Nucleus accumbens (tissue), 56 donors: ENCODE data around the gene MSL1.
A peak's percentile ranks its signal among the peaks of the same experiment; 100 is the strongest.

Experiments
- DNase-seq, 56 donors: peaks; one replicate each; lab custom pipeline; 2025; lab: John Stamatoyannopoulos, UW

The MSL1 gene

DNA sequence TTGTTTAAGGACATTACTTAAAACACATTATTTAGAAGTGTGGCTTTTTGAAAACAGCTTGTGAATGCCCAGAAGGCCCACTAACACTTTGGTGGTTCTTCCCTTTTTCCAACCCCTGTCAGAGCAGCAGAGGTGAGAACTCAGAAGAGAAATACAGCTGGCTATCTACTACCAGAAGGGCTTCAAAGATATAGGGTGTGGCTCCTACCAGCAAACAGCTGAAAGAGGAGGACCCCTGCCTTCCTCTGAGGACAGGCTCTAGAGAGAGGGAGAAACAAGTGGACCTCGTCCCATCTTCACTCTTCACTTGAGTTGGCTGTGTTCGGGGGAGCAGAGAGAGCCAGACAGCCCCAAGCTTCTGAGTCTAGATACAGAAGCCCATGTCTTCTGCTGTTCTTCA, 48.6 kb downstream of the MSL1 start:
- no peak for DNase-seq

DNA sequence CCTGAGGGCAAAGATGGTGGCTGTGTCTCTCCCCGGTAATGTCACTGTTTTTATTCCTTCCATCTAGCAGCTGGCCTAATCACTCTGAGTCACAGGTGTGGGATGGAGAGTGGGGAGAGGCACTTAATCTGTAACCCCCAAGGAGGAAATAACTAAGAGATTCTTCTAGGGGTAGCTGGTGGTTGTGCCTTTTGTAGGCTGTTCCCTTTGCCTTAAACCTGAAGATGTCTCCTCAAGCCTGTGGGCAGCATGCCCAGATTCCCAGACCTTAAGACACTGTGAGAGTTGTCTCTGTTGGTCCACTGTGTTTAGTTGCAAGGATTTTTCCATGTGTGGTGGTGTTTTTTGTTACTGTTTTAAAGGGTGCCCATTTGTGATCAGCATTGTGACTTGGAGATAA, 50.0 kb downstream of the MSL1 start:
- DNase-seq = no peak

DNA sequence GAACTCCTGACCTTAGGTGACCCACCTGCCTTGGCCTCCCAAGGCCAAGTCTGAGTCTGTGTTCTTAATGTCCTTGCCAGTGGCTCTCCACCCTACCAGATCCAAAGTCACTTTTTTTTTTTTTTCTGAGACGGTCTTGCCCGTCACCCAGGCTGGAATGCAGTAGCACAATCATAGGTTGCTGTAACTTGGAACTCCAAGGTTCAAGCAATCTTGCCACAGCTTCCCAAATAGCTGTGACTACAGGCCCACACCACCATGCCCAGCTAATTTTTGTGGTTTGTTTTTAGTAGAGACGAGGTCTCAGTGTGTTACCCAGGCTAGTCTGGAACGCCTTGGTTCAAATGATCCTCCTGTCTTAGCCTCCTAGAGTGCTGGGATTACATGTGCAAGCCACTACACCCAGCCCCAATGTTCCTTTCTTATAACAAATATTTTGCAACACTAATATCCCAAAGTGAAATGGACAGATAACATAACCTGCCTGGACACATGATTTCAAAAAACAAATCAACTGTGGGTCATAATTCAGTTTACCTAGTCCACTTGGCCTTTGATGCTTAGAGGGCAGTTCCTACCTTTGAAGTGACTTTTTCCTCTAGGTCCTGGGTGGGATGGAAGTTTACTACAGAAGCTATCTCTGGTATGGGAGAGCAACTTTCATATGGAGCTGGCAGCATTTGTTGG, 51.5 kb downstream of the MSL1 start:
- no peak for DNase-seq

DNA sequence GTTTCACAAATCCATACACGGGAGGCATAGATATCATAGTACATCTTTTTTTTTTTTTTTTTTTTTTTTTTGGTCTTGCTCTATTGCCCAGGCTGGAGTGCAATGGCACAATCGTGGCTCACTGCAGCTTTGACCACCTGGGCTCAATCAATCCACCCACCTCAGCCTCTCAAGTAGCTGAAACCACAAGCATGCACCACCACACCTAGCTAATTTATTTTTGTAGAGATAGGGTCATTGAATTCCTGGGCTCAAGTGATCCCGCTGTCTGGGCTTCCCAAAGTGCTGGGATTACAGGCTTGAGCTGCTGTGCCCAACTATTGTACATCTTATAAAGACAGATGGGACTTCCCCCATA, 52.0 kb downstream of the MSL1 start:
- no peak for DNase-seq

DNA sequence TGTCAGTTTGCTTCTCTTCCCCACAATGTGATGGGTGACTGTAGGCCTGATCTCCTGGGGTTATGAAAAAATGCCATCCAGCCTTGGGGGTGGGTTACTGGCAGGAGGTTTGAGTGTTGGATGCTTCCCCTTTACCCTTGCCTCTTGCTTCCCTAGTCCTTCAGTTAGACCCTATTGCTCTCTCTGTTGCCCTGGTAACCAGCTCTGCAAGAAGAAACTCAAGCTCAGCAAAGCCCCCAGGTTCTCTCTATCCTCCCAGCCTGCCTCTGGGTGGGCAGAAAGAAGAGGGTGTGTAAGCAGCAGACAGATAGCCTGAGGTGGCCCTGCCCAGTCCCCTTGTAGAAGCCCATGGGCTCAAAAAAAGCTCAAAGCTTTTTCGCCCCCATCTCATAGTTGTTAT, 52.7 kb downstream of the MSL1 start:
- no peak for DNase-seq

DNA sequence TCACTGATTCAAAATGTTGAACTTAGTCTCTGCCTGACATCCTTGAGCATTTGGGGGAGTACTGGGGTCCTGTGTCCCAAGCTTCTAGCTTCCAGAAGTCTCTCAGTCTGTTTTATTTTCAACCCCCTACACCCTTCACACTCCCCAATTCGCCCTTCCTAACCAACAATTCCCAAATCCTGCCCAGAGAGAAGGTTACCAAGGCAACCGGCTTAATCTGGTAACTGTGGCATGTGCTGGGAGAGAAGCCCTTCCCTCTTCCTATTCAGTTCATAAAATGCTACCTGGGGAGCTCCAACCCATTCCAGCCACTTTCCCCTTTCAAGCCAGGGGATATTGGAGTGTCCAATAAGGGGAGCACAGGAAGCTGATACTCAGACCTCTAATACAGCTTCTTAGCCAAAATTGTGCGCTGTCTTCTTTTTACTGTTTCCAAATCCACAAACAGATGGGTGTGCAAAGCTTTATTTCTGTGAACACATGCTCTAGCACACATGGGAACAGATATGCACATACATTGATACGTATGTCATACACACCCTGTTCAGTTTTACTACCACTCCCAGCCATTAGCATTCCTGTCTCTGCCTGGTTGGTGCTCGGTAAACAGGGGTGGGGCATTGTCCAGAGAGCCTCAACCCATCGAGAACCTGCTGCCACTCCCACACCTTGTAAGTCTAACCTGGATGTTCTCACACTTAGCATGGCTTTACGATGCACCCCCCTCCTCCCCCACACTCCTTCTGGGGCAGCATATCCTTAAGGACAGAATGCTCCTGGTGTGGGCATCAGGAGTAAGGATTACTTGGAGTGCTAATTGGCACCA, 54.4 kb downstream of the MSL1 start:
- peak in 2 of 56 donors; percentile 6 to 9 for DNase-seq

DNA sequence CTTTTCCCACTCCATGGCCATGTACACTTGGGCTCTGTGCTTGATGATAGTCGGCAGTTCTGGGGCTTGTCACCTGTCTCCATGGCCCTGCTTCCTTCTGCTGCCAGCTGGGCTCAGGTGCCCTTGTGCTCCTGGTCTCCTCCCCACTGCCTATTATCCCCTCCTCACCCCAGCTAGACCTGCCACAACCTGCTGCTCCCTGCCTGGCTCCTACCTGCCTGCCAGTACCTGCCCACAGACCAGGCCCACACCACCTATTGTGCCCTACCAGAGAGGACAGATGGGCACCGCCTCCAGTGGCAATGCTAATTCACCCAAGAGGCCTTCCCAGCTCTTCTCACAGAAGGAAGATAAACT, 55.0 kb downstream of the MSL1 start:
- DNase-seq = no peak

DNA sequence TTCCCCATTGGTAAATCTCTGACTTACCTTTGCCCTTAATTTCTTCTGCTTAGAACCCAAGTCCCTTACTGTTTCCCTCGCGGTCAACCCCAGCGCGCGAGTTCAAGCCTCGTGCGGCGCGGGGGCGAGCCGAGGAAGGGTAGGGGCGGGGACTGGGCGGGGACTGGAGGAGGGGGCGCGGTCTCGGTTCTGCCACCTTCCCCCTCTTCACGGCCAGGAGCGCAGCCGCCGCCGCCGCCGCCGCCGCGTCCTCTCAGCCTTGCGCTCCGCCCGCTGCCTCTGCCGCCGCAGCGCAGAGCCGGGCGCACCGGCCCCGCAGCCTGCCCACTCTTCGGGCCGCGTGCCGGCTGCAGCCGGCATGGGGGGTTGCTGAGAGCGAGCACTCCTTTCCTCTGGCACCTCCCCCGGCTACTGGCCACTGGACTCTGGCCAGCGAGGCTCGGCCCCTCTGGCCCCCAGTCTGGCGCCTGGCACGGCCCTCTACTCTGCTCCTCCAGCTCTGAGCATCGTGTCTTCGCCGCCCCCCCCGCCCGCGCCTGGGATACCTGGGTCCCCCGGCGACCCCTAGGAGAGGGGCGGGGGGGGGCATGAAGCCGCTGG, 55.6 kb downstream of the MSL1 start, which contains the start of gene RAPGEFL1:
TSS of gene RAPGEFL1 (plus strand) at position 196 of the 600 bp plus-strand sequence. CDS start at position 588, 392 bp downstream.
- peak in 42 of 56 donors; percentile 8 to 85 (median 51) for DNase-seq

DNA sequence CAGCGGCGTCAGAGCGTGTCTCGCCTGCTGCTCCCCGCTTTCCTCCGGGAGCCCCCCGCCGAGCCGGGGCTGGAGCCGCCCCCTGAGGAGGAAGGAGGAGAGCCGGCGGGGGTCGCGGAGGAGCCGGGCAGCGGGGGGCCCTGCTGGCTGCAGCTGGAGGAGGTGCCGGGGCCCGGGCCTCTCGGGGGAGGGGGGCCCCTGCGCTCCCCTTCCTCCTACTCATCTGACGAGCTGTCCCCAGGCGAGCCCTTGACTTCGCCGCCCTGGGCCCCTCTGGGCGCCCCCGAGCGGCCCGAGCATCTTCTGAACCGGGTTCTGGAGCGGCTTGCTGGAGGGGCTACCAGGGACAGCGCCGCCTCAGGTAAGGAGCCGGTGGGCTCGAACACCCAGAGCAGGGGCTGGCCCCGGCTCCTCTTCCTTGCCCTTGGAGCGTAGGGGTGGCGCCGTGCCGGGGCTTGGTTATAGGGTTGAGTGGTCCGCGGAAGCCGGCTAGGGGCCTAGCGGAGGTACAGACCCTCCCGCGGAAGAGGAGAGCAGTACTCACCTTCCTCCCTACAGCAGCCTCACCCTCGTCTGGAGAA, 56.3 kb downstream of the MSL1 start:
- DNase-seq = peak in 3 of 56 donors; percentile 10 to 24 (median 23)

DNA sequence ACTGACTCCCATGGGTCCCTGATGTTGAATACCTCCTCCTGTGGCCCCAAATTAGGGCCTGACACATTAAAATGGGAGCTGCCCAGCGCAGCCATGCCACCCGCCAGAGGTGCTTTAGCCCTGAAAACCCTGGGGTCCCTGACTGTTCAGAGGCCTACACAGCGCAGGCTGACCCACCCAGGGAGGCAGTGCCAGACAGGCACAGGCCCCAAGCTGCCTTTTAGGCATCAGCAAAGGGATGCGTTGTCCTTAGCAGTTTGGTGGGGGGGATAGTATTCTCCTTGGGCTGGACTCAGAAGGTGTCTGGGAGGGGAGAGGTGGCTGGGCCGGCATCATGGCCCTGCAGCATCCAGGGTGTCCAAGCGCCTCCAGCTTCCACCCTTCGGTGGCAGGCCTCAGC, 56.9 kb downstream of the MSL1 start:
- DNase-seq = no peak

DNA sequence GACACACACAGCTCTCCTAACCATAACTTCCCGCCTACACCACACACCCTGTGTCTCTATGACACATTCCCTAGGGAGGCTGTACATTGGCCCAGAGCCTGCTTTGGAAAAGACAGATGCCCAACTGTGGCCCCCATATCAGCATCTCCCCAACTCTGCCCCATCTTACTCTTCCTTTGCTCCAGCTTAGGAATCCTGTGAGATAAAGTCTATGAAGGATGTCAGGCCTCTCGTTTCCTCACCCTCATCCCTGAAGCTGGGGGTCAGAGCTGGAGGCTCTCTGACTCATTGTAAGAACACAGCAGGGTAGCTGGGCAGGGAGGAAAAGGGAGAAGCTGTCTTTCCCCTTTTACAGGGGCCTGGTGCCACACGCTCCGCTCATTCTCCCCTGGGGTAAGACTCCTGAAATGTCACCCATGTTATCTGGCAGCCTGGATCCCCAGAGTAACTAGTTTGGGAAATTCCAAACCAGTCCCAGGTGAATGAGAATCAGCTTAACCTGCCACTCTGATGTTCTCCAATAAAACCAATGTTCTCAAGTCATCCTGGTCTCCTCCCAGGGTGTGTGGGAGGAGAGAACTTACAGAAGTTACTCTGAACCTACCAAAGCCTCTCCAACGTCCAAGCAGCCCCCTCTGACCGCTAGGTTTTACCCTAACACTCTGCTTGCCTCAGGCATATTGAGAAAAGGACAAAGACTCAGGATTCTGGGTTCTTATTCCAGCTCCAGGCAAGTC, 58.3 kb downstream of the MSL1 start:
- DNase-seq = no peak

DNA sequence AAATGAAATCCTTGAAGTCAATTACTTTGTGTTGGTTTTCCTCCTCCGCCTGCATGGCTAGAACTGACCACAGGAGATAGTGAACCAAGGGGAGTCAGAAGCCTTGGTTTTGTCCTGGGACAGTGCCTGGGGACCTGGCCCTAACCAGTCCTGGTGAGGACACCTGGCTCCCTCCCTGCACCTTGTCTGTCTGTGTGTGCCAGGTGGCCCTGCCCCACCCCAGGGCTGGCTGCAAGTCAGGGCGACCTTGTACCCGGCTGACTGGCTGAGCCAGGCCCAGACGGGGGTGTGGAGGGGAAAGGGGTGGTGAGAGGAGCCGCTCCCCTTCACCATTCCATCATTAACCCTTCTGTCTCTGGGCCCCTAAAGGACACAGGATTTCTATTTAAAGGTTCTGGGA, 58.9 kb downstream of the MSL1 start:
- no peak for DNase-seq

DNA sequence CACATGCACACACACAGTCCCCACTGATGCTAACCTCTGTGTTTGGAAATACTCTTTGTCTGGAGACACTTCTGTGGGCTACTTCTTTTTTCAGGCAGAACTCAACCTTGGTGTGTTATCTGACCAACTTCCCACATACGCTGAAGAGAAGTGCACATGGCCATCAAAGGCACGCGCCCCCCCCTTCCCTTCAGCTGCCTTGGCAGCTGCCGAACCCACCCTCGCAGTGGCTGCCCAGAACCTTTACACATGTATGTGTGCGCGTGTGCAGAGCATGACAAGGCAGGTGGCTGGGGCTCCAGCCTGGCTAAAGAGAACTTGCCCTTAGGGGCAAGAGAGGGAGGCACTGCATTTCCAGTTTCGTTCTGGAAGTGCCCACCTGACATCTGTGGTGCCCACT, 59.4 kb downstream of the MSL1 start:
- no peak for DNase-seq

DNA sequence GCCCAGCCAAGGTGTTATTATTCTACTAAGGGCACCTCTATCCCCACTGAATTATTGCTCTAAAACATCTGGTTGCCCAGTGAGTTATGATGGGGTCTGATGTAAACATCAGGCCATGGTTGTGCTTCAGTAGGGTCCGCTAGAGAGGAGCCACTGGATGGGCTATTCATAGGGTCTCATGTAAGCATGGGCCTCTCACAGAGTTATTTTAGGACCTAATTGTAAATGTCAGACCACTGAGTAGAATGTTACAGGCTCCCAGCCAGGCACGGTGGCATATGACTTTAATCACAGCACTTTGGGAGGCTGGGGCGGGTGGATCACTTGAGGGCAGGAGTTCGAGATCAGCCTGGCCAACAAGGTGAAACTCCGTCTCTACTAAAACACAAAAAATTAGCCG, 60.8 kb downstream of the MSL1 start:
- DNase-seq = no peak
